SK-N-MC (cell line): ENCODE results near the gene FAM185A.

Experiments used
- DNase-seq: peaks from one replicate; pipeline ENCODE4 v3.0.0-alpha.2; 2011; ENCODE audit warnings: low read depth, low spot score
- H3K27ac ChIP-seq: fragments of 200-600 bp; sonication (generic); 2 replicates; pipeline ENCODE4 v1.5.1; 2016; ENCODE audit warnings: mixed run types
- H3K36me3 ChIP-seq: fragments of 200-600 bp; sonication (generic); 2 replicates; pipeline ENCODE4 v1.6.1; 2017; ENCODE audit warnings: antibody characterized with exemption, low read length, mixed read lengths; ENCODE audit not compliant: insufficient read depth
- H3K4me3 ChIP-seq: fragments of 200-600 bp; sonication (generic); 2 replicates; pipeline ENCODE4 v1.5.1; 2016
- H3K9ac ChIP-seq: fragments of 200-600 bp; sonication (generic); 2 replicates; pipeline ENCODE4 v1.8.0; 2017; ENCODE audit warnings: mixed run types, mixed read lengths; ENCODE audit not compliant: insufficient read length
- H3K9me3 ChIP-seq: fragments of 200-600 bp; sonication (generic); 2 replicates; pipeline ENCODE4 v1.6.1; 2017; ENCODE audit warnings: low read depth, mild to moderate bottlenecking, antibody characterized with exemption, low read length, moderate library complexity, mixed read lengths
- EZH2 ChIP-seq: fragments of 200-600 bp; sonication (generic); IDR thresholded peaks from one replicate; pipeline ENCODE4 v1.6.1; 2017; ENCODE audit warnings: antibody characterized with exemption
- FOXP2 ChIP-seq: optimal IDR thresholded peaks from 2 replicates; pipeline ENCODE3; 2011; ENCODE audit warnings: mild to moderate bottlenecking, moderate library complexity; ENCODE audit not compliant: insufficient read depth; ENCODE audit errors: extremely low read length, control extremely low read depth
- POLR2AphosphoS5 ChIP-seq: IDR thresholded peaks from 2 replicates; pipeline ENCODE4 v1.6.1; 2012; ENCODE audit warnings: mild to moderate bottlenecking, low read depth, low read length, borderline replicate concordance

Gene FAM185A

GRCh38 chr7:102845346-102845745 is 96.5 kb downstream of the FAM185A start:
- Histone ChIP-seq H3K27ac (no peak overlapping the region), H3K4me3 (no peak overlapping the region), H3K36me3 (no peaks in the 10 kb centered on the region), H3K9me3 (no peaks in the 10 kb centered on the region), H3K9ac (no peak overlapping the region)
- no peak for TF ChIP-seq POLR2AphosphoS5
- no peak for TF ChIP-seq EZH2
- no peak for TF ChIP-seq FOXP2
- DNase-seq, result no peak

DNA sequence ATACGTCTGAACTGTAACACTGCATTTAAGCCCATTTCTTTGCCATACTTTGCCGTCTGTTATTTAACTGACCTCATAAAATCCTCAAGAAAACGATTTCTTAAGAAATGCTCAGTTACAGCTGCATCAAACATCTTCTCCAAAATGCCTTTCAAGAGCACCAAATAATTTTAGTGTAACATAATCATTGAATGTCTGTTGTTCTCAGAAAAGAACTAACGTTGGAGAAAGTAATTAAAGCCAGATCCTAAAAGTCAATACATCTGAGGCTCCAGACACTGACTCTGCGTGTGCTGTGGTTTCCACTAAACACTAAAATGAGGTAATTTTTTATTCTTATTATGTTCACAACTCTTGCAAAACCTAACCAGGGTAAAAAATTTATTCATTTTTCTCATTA is 100.3 kb downstream of the FAM185A start:
- peak overlapping the region; percentile 84 for H3K27ac ChIP-seq
- peak overlapping the region; percentile 11 for H3K9ac ChIP-seq
- TF ChIP-seq EZH2 (no peak), POLR2AphosphoS5 (peak; percentile 15; the same call in 1 of the 2 replicates)
- no peaks in the 10 kb centered on the region for H3K36me3 ChIP-seq
- DNase-seq, result no peak
- peak overlapping the region; percentile 28 for H3K4me3 ChIP-seq
- H3K9me3 ChIP-seq, result no peaks in the 10 kb centered on the region

DNA sequence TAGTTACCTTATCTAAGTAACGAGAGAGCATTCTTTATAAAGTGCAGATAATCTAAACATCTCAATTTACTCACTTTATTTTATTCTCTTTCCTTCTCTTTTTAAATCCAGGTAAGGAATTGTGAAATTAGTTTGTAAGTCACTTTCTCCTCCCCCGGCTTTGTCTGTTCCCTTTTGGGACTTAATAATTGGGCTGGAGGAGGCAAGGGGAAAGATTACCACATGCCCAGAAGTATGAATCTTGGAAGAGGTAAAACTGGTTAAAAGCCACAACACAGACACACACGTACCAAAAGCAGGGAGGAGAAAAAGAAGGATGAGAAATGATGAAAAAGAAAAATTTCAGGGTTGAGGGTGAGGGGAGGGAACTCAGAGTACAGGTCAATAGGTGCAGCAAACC is 100.7 kb downstream of the FAM185A start:
- peak overlapping the region; percentile 11 for H3K9ac ChIP-seq
- H3K36me3 ChIP-seq, result no peaks in the 10 kb centered on the region
- no peaks in the 10 kb centered on the region for H3K9me3 ChIP-seq
- TF ChIP-seq POLR2AphosphoS5 (no peak), EZH2 (no peak), FOXP2 (no peak)
- no peak for DNase-seq
- peak overlapping the region; percentile 84 for H3K27ac ChIP-seq
- peak overlapping the region; percentile 28 for H3K4me3 ChIP-seq

GRCh38 chr7:102856036-102856435 is 107.2 kb downstream of the FAM185A start:
- Histone ChIP-seq H3K27ac (no peak overlapping the region), H3K4me3 (no peak overlapping the region), H3K9me3 (no peaks in the 10 kb centered on the region), H3K36me3 (no peaks in the 10 kb centered on the region), H3K9ac (no peak overlapping the region)
- DNase-seq, result no peak
- TF ChIP-seq EZH2, result no peak
- no peak for TF ChIP-seq FOXP2
- no peak for TF ChIP-seq POLR2AphosphoS5
